H9 (cell line): ENCODE results near the gene LPAR3. TPM values are rescaled to one million over a fixed set of nuclear protein-coding genes. Genes with fewer than 3 reads are reported as not detected.

Source experiments
- DNase-seq: peaks from one replicate; pipeline ENCODE4 v3.0.0-alpha.2; 2017
- H2AFZ ChIP-seq: one replicate; pipeline ENCODE4 v1.6.1; 2013; ENCODE audit warnings: mild to moderate bottlenecking, low read length, control low read depth, moderate library complexity
- H2AK5ac ChIP-seq: 2 replicates; pipeline ENCODE4 v1.6.1; 2013; ENCODE audit warnings: low read length, control low read depth, mixed read lengths; ENCODE audit not compliant: insufficient read length
- H2BK120ac ChIP-seq: one replicate; pipeline ENCODE4 v1.6.1; 2013; ENCODE audit warnings: low read depth, mild to moderate bottlenecking, low read length, control low read depth, inconsistent platforms; ENCODE audit not compliant: poor library complexity, severe bottlenecking
- H2BK12ac ChIP-seq: 2 replicates; pipeline ENCODE4 v1.6.1; 2013; ENCODE audit warnings: low read length, control low read depth, mixed read lengths, low read depth; ENCODE audit not compliant: insufficient read length
- H2BK15ac ChIP-seq: 2 replicates; pipeline ENCODE4 v1.6.1; 2013; ENCODE audit warnings: low read depth, low read length, control low read depth
- H2BK20ac ChIP-seq: one replicate; pipeline ENCODE4 v1.6.1; 2013; ENCODE audit warnings: low read depth, mild to moderate bottlenecking, low read length, control low read depth, inconsistent platforms; ENCODE audit not compliant: poor library complexity, severe bottlenecking
- H2BK5ac ChIP-seq: 2 replicates; pipeline ENCODE4 v1.6.1; 2013; ENCODE audit warnings: low read length, control low read depth, mixed read lengths; ENCODE audit not compliant: insufficient read length
- H3K14ac ChIP-seq: 2 replicates; pipeline ENCODE4 v1.6.1; 2013; ENCODE audit warnings: low read length, control low read depth; ENCODE audit not compliant: insufficient read depth
- H3K18ac ChIP-seq: 2 replicates; pipeline ENCODE4 v1.6.1; 2013; ENCODE audit warnings: low read depth, mild to moderate bottlenecking, mixed read lengths, low read length, control low read depth; ENCODE audit not compliant: insufficient read length
- H3K23ac ChIP-seq: 2 replicates; pipeline ENCODE4 v1.6.1; 2013; ENCODE audit warnings: low read length, control low read depth, mixed read lengths, low read depth; ENCODE audit not compliant: insufficient read length
- H3K23me2 ChIP-seq: 2 replicates; pipeline ENCODE4 v1.6.1; 2013; ENCODE audit warnings: low read depth, mild to moderate bottlenecking, mixed read lengths, low read length, control low read depth; ENCODE audit not compliant: insufficient read length, poor library complexity, severe bottlenecking
- H3K27ac ChIP-seq: 2 replicates; pipeline ENCODE4 v1.5.1; 2013; ENCODE audit warnings: low read length, control low read depth, mixed read lengths, low read depth; ENCODE audit not compliant: insufficient read length
- H3K27me3 ChIP-seq: 2 replicates; pipeline ENCODE4 v1.6.1; 2013; ENCODE audit warnings: low read length, control low read depth, inconsistent platforms; ENCODE audit not compliant: insufficient read depth
- H3K4ac ChIP-seq: 2 replicates; pipeline ENCODE4 v1.6.1; 2013; ENCODE audit warnings: low read depth, mild to moderate bottlenecking, control low read depth, inconsistent platforms, low read length, moderate library complexity
- H3K4me1 ChIP-seq: 2 replicates; pipeline ENCODE4 v1.6.1; 2013; ENCODE audit warnings: low read length, control low read depth, inconsistent platforms; ENCODE audit not compliant: insufficient read depth
- H3K4me2 ChIP-seq: 2 replicates; pipeline ENCODE4 v1.6.1; 2013; ENCODE audit warnings: low read length, control low read depth, mixed read lengths; ENCODE audit not compliant: insufficient read length, insufficient read depth
- H3K56ac ChIP-seq: 2 replicates; pipeline ENCODE4 v1.6.1; 2013; ENCODE audit warnings: low read depth, mild to moderate bottlenecking, mixed read lengths, low read length, control low read depth; ENCODE audit not compliant: insufficient read length
- H3K79me1 ChIP-seq: 2 replicates; pipeline ENCODE4 v1.6.1; 2013; ENCODE audit warnings: low read depth, mild to moderate bottlenecking, moderate library complexity, low read length, control low read depth, inconsistent platforms; ENCODE audit not compliant: insufficient read depth, poor library complexity, severe bottlenecking
- H3K79me2 ChIP-seq: 2 replicates; pipeline ENCODE4 v1.6.1; 2013; ENCODE audit warnings: low read length, control low read depth, inconsistent platforms; ENCODE audit not compliant: insufficient read depth
- H3K9ac ChIP-seq: 2 replicates; pipeline ENCODE4 v1.6.1; 2013; ENCODE audit warnings: low read length, control low read depth, mixed read lengths; ENCODE audit not compliant: insufficient read length; ENCODE audit errors: extremely low read depth
- H3K9me3 ChIP-seq: one replicate; pipeline ENCODE4 v1.6.1; 2013; ENCODE audit warnings: low read depth, low read length, inconsistent platforms; ENCODE audit not compliant: control insufficient read depth
- H3T11ph ChIP-seq: one replicate; pipeline ENCODE4 v1.6.1; 2013; ENCODE audit warnings: mild to moderate bottlenecking, low read length, control low read depth, inconsistent platforms
- H4K20me1 ChIP-seq: one replicate; pipeline ENCODE4 v1.6.1; 2013; ENCODE audit not compliant: control insufficient read depth, insufficient read length, insufficient read depth
- H4K5ac ChIP-seq: 2 replicates; pipeline ENCODE4 v1.6.1; 2013; ENCODE audit warnings: low read depth, mild to moderate bottlenecking, mixed read lengths, low read length, control low read depth; ENCODE audit not compliant: insufficient read length
- H4K8ac ChIP-seq: replicated peaks from 2 replicates; pipeline ENCODE4 v1.6.1; 2013; ENCODE audit warnings: low read length, control low read depth, mixed read lengths, low read depth; ENCODE audit not compliant: insufficient read length
- H4K91ac ChIP-seq: 2 replicates; pipeline ENCODE4 v1.6.1; 2013; ENCODE audit warnings: low read depth, mild to moderate bottlenecking, moderate library complexity, mixed read lengths, low read length, control low read depth; ENCODE audit not compliant: insufficient read length
- H3K27ac Mint-ChIP-seq, 3 experiments: 2 replicates in 2 of 3; 3 replicates in 1 of 3; pipeline ENCODE4 v1.8.0; 2020 to 2021; ENCODE audit warnings: mixed read lengths in 3 of 3, mild to moderate bottlenecking in 1 of 3, moderate library complexity in 1 of 3
- H3K27me3 Mint-ChIP-seq: 2 replicates; pipeline ENCODE4 v1.8.0; 2021; ENCODE audit warnings: low read depth, mild to moderate bottlenecking, moderate library complexity, mixed read lengths
- H3K36me3 Mint-ChIP-seq, 3 experiments: 2 replicates in 2 of 3; 3 replicates in 1 of 3; pipeline ENCODE4 v1.8.0; 2020 to 2021; ENCODE audit warnings: low read depth in 3 of 3, mixed read lengths in 3 of 3; ENCODE audit not compliant: insufficient read depth in 1 of 3
- H3K4me1 Mint-ChIP-seq, 2 experiments: 2 replicates each; pipeline ENCODE4 v1.8.0; 2020; ENCODE audit warnings: mixed read lengths in 2 of 2
- H3K4me3 Mint-ChIP-seq, 2 experiments: 2 replicates in 1 of 2; 3 replicates in 1 of 2; pipeline ENCODE4 v1.8.0; 2020 to 2021; ENCODE audit warnings: mild to moderate bottlenecking in 2 of 2, mixed read lengths in 2 of 2, moderate library complexity in 1 of 2
- H3K9me3 Mint-ChIP-seq, 2 experiments: 2 replicates in 1 of 2; 3 replicates in 1 of 2; pipeline ENCODE4 v1.8.0; 2020; ENCODE audit warnings: mild to moderate bottlenecking in 2 of 2, mixed read lengths in 2 of 2, moderate library complexity in 1 of 2
- WGBS: extraction: QIAGEN DNeasy Blood & Tissue Kit; methylation state at CpG from one replicate; pipeline ENCODE4 v1.1.7; 2013; ENCODE audit warnings: missing lambda C conversion rate, low lambda C conversion rate, mixed read lengths; ENCODE audit not compliant: insufficient read length; ENCODE audit errors: extremely low coverage; 5-methylcytosine and 5-hydroxymethylcytosine counted together
- total RNA-seq: library from RNA; stranded (reverse); gene quantifications from 2 replicates; pipeline ENCODE4 v1.2.1, GENCODE V29; 2021
- TF ChIP-seq, protein P1 (sequence below): fragments of 200-600 bp; sonication (generic); conservative IDR thresholded peaks from 3 replicates; pipeline ENCODE4 v1.8.0; 2021; ENCODE audit warnings: antibody characterized with exemption, mild to moderate bottlenecking

Gene LPAR3
- total RNA-seq, 1 experiment from 2014 or later: 3.0 TPM

DNA sequence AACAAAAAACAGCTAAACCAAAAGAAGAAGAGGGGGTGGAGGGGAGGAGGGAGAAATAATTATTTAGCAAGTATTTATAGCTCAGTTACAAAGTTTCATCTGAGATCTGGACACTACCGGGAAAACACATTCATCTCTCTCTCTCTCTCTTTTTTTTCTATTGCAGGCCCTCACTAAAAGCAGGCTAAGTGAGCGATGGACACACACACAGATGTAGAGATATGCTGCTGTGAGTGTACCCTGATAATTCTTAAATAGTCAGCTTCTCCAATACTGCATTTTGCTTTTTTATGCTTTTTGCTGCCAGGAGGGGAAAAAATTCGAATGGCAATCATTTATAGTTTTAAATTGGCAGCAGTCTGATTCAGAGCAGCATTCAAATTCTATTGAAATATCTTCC, 65.0 kb downstream of the LPAR3 start:
- Histone ChIP-seq H3K79me1 (no peaks in the 10 kb centered on the region), H3K23me2 (no peaks in the 10 kb centered on the region), H3K79me2 (no peaks in the 10 kb centered on the region), H2BK20ac (no peak overlapping the region), H3K56ac (no peak overlapping the region), H3K27ac (no peak overlapping the region), H3K4ac (no peak overlapping the region), H2BK120ac (no peak overlapping the region), H4K8ac (no peak overlapping the region), H3K9me3 (no peaks in the 10 kb centered on the region), H2BK15ac (no peak overlapping the region), H3K14ac (no peak overlapping the region), H4K20me1 (no peaks in the 10 kb centered on the region), H3K4me1 (no peaks in the 10 kb centered on the region), H3T11ph (no peak overlapping the region), H3K18ac (no peak overlapping the region), H3K23ac (no peak overlapping the region), H3K27me3 (no peaks in the 10 kb centered on the region), H4K91ac (no peak overlapping the region), H4K5ac (no peak overlapping the region), H3K4me2 (no peak overlapping the region), H2AFZ (no peak overlapping the region), H3K9ac (no peak overlapping the region), H2BK12ac (no peak overlapping the region), H2AK5ac (no peak overlapping the region), H2BK5ac (no peak overlapping the region)
- Mint-ChIP-seq H3K27me3 (no peaks in the 10 kb centered on the region), H3K36me3 (no peaks in the 10 kb centered on the region; a peak in 1 of 7 replicates), H3K4me3 (no peak overlapping the region), H3K9me3 (no peaks in the 10 kb centered on the region), H3K4me1 (peaks cover 0 to 3% of the 10 kb centered on the region in 2 experiments; a peak in 2 of 4 replicates), H3K27ac (no peak overlapping the region; a peak in 1 of 7 replicates)
- no peak for DNase-seq
- TF ChIP-seq, protein P1, sequence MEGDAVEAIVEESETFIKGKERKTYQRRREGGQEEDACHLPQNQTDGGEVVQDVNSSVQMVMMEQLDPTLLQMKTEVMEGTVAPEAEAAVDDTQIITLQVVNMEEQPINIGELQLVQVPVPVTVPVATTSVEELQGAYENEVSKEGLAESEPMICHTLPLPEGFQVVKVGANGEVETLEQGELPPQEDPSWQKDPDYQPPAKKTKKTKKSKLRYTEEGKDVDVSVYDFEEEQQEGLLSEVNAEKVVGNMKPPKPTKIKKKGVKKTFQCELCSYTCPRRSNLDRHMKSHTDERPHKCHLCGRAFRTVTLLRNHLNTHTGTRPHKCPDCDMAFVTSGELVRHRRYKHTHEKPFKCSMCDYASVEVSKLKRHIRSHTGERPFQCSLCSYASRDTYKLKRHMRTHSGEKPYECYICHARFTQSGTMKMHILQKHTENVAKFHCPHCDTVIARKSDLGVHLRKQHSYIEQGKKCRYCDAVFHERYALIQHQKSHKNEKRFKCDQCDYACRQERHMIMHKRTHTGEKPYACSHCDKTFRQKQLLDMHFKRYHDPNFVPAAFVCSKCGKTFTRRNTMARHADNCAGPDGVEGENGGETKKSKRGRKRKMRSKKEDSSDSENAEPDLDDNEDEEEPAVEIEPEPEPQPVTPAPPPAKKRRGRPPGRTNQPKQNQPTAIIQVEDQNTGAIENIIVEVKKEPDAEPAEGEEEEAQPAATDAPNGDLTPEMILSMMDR: no peak
- no CpG with 5 or more reads among the region's 3 CpGs for WGBS
